GM19452 (cell line): Measurements from ENCODE around the gene DLK1.

ENCODE experiments used
- ATAC-seq: cut with Tn5 transposase; IDR thresholded peaks from one replicate; pipeline ENCODE4 v1.9.1; 2021; ENCODE audit not compliant: unreplicated experiment

The DLK1 gene

GRCh38 chr14:100787659-100788058 lies 61.0 kb downstream of the DLK1 start:
- ATAC-seq, result no peak
